HepG2 (cell line): Measurements from ENCODE around the gene SWSAP1. TPM values are rescaled to one million over a fixed set of nuclear protein-coding genes. Genes with fewer than 3 reads are reported as not detected.

ENCODE experiments used
- BHLHE40 ChIP-seq: IDR thresholded peaks from 2 replicates; pipeline ENCODE4 v1.6.1; 2011; ENCODE audit warnings: low read length, improper control_type of control experiment
- DNMT1 ChIP-seq: sonication (generic); formaldehyde crosslinking; IDR thresholded peaks from 2 replicates; pipeline ENCODE4 v1.5.1; 2020; ENCODE audit warnings: mild to moderate bottlenecking, missing genetic modification reagents
- MATR3 ChIP-seq: sonication (generic); formaldehyde crosslinking; IDR thresholded peaks from 2 replicates; pipeline ENCODE4 v1.4.0; 2020; ENCODE audit warnings: missing genetic modification reagents
- MIER3 ChIP-seq: IDR thresholded peaks from 2 replicates; pipeline ENCODE4 v1.6.1; 2016; ENCODE audit warnings: missing compliant biosample characterization, borderline replicate concordance
- PHF21A ChIP-seq: sonication (generic); formaldehyde crosslinking; IDR thresholded peaks from 2 replicates; pipeline ENCODE4 v1.5.0; 2020; ENCODE audit warnings: mild to moderate bottlenecking, missing genetic modification reagents
- PRPF4 ChIP-seq: fragments of 200-400 bp; formaldehyde crosslinking; IDR thresholded peaks from 2 replicates; pipeline ENCODE4 v1.6.1; 2016; ENCODE audit warnings: low read length, low read depth; ENCODE audit not compliant: poor library complexity, severe bottlenecking
- RCOR2 ChIP-seq: IDR thresholded peaks from 2 replicates; pipeline ENCODE4 v1.6.1; 2016; ENCODE audit warnings: missing biosample characterization, missing genetic modification reagents
- RNF2 ChIP-seq: fragments of 450-650 bp; conservative IDR thresholded peaks from 2 replicates; pipeline ENCODE4 v1.6.1; 2016; ENCODE audit warnings: low read depth
- TBX3 ChIP-seq: fragments of 450-650 bp; IDR thresholded peaks from 2 replicates; pipeline ENCODE4 v1.6.1; 2017; ENCODE audit warnings: antibody characterized with exemption, mild to moderate bottlenecking, inconsistent platforms, borderline replicate concordance
- ZFX ChIP-seq: sonication (generic); formaldehyde crosslinking; IDR thresholded peaks from 2 replicates; pipeline ENCODE4 v1.4.0; 2020; ENCODE audit warnings: mild to moderate bottlenecking, low read depth, missing genetic modification reagents, moderate library complexity
- ZIK1 ChIP-seq: sonication (generic); formaldehyde crosslinking; IDR thresholded peaks from 2 replicates; pipeline ENCODE4 v1.5.0; 2020; ENCODE audit warnings: mild to moderate bottlenecking, low read depth, missing genetic modification reagents, borderline replicate concordance
- ZNF263 ChIP-seq: sonication (generic); formaldehyde crosslinking; IDR thresholded peaks from 2 replicates; pipeline ENCODE4 v1.4.0; 2020; ENCODE audit warnings: missing genetic modification reagents
- ZNF567 ChIP-seq: sonication (generic); formaldehyde crosslinking; IDR thresholded peaks from 2 replicates; pipeline ENCODE4 v1.8.1; 2023; ENCODE audit warnings: mild to moderate bottlenecking, missing genetic modification reagents, borderline replicate concordance
- ZNF749 ChIP-seq: sonication (generic); formaldehyde crosslinking; IDR thresholded peaks from 2 replicates; pipeline ENCODE4 v1.8.0; 2022; ENCODE audit warnings: mild to moderate bottlenecking, missing genetic modification reagents, moderate library complexity, borderline replicate concordance
- ZNF839 ChIP-seq: sonication (generic); formaldehyde crosslinking; IDR thresholded peaks from 2 replicates; pipeline ENCODE4 v1.4.0; 2020; ENCODE audit warnings: missing genetic modification reagents, mild to moderate bottlenecking, borderline replicate concordance
- polyA plus RNA-seq, 8 experiments: library from polyadenylated mRNA; depleted of rRNA in 3 of 8; stranded (reverse) in 7 of 8; unstranded in 1 of 8; fragments of >200 nt; fragmentation: Illumina TruSeq in 4 of 8; extraction: Trizol in 4 of 8; gene quantifications; 2 replicates each; pipeline versions ENCODE4 v1.2.1 to v1.2.3, GENCODE V29; 2011 to 2016; ENCODE audit warnings: low read depth in 4 of 8, missing spikeins in 1 of 8, mixed read lengths in 1 of 8; ENCODE audit not compliant: insufficient read depth in 1 of 8
- total RNA-seq, 5 experiments: library from RNA; depleted of rRNA; stranded (reverse); fragments of >200 nt; fragmentation: Illumina TruSeq; extraction: Trizol; gene quantifications; 2 replicates each; pipeline ENCODE4 v1.2.3, GENCODE V29; 2016; ENCODE audit warnings: low read depth in 1 of 5
- TF ChIP-seq, protein P1 (sequence below): sonication (generic); formaldehyde crosslinking; IDR thresholded peaks from 2 replicates; pipeline ENCODE4 v1.5.1; 2020; ENCODE audit warnings: missing genetic modification reagents, mild to moderate bottlenecking, borderline replicate concordance
- TF ChIP-seq, protein P2 (sequence below): sonication (generic); formaldehyde crosslinking; IDR thresholded peaks from 2 replicates; pipeline ENCODE4 v1.4.0; 2020; ENCODE audit warnings: missing genetic modification reagents
- TF ChIP-seq, protein P3 (sequence below): sonication (generic); formaldehyde crosslinking; IDR thresholded peaks from 2 replicates; pipeline ENCODE4 v1.4.0; 2020; ENCODE audit warnings: missing genetic modification reagents, mild to moderate bottlenecking, borderline replicate concordance
- TF ChIP-seq, protein P4 (sequence below): sonication (generic); formaldehyde crosslinking; IDR thresholded peaks from 2 replicates; pipeline ENCODE4 v1.4.0; 2020; ENCODE audit warnings: missing genetic modification reagents

The SWSAP1 gene
- total and polyA plus RNA-seq, 2 of the 13 experiments (the other 11 are each of a cell fraction or from before 2014, with no cell fraction given) = 2.7 to 3.3 TPM

DNA sequence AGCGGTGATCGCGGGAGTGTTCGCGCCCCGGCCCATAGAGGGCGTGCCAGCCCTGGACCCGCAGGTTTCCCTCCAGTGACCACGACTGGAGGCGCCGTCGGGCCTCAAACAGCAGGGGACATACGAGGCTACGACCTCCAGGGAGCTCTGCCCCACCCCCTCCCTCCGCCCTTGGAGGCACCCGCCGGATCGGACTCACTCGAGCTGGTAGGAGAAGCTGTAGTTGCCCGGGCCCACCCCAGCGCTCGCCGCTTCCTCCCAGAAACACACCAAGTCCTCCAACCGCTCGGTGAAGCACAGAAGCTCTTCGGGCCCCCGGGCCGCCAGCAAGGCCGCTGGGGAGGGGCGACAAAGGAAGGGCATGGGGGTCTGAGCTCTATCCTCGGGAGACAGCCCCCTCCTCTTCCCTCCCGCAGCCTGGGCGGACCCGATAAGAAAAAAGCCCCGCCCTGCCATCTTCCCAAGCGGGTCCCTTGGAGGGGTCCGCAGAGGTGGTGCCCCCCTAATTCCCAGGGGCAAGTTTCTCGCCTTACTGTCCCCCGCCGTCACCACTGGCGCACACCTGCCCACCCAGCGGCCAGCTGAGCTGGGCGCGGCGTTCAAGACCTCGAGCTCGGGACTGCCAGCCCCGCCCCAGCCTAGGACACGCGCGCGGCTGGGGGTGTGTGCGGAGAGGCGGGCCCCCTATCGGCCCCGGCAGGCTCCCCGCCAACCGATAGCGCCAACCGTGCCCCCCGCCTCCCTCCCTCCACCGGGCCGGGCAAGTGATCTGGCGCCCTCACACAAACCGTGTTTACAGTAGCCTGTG, 8.6 kb downstream of the SWSAP1 start (continued):
- TF ChIP-seq RCOR2 (CRISPR knock-in tag) (peak; percentile 81; the same call in 1 of the 2 replicates), MATR3 (CRISPR knock-in tag) (no peak), ZNF567 (CRISPR knock-in tag) (no peak), PRPF4 (no peak), MIER3 (CRISPR knock-in tag) (no peak), PHF21A (CRISPR knock-in tag) (no peak), DNMT1 (CRISPR knock-in tag) (no peak), ZNF749 (no peak), ZFX (CRISPR knock-in tag) (peak; percentile 64), BHLHE40 (peak; percentile 25; the same call in 1 of the 2 replicates), TBX3 (0 out of 2 replicates have a peak, but pooled peaks have one; percentile 10), ZNF263 (CRISPR knock-in tag) (peak; percentile 73), ZIK1 (CRISPR knock-in tag) (no peak), RNF2 (no peak), ZNF839 (CRISPR knock-in tag) (no peak)
- TF ChIP-seq, protein P1, sequence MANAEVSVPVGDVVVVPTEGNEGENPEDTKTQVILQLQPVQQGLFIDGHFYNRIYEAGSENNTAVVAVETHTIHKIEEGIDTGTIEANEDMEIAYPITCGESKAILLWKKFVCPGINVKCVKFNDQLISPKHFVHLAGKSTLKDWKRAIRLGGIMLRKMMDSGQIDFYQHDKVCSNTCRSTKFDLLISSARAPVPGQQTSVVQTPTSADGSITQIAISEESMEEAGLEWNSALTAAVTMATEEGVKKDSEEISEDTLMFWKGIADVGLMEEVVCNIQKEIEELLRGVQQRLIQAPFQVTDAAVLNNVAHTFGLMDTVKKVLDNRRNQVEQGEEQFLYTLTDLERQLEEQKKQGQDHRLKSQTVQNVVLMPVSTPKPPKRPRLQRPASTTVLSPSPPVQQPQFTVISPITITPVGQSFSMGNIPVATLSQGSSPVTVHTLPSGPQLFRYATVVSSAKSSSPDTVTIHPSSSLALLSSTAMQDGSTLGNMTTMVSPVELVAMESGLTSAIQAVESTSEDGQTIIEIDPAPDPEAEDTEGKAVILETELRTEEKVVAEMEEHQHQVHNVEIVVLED (CRISPR knock-in tag) = no peak
- TF ChIP-seq, protein P2, sequence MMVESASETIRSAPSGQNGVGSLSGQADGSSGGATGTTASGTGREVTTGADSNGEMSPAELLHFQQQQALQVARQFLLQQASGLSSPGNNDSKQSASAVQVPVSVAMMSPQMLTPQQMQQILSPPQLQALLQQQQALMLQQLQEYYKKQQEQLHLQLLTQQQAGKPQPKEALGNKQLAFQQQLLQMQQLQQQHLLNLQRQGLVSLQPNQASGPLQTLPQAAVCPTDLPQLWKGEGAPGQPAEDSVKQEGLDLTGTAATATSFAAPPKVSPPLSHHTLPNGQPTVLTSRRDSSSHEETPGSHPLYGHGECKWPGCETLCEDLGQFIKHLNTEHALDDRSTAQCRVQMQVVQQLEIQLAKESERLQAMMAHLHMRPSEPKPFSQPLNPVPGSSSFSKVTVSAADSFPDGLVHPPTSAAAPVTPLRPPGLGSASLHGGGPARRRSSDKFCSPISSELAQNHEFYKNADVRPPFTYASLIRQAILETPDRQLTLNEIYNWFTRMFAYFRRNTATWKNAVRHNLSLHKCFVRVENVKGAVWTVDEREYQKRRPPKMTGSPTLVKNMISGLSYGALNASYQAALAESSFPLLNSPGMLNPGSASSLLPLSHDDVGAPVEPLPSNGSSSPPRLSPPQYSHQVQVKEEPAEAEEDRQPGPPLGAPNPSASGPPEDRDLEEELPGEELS (CRISPR knock-in tag) = peak; percentile 40; the same call in 1 of the 2 replicates
- TF ChIP-seq, protein P3, sequence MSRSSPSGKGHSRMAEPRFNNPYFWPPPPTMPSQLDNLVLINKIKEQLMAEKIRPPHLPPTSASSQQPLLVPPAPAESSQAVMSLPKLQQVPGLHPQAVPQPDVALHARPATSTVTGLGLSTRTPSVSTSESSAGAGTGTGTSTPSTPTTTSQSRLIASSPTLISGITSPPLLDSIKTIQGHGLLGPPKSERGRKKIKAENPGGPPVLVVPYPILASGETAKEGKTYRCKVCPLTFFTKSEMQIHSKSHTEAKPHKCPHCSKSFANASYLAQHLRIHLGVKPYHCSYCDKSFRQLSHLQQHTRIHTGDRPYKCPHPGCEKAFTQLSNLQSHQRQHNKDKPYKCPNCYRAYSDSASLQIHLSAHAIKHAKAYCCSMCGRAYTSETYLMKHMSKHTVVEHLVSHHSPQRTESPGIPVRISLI (CRISPR knock-in tag) = peak; percentile 19; the same call in 1 of the 2 replicates
- TF ChIP-seq, protein P4, sequence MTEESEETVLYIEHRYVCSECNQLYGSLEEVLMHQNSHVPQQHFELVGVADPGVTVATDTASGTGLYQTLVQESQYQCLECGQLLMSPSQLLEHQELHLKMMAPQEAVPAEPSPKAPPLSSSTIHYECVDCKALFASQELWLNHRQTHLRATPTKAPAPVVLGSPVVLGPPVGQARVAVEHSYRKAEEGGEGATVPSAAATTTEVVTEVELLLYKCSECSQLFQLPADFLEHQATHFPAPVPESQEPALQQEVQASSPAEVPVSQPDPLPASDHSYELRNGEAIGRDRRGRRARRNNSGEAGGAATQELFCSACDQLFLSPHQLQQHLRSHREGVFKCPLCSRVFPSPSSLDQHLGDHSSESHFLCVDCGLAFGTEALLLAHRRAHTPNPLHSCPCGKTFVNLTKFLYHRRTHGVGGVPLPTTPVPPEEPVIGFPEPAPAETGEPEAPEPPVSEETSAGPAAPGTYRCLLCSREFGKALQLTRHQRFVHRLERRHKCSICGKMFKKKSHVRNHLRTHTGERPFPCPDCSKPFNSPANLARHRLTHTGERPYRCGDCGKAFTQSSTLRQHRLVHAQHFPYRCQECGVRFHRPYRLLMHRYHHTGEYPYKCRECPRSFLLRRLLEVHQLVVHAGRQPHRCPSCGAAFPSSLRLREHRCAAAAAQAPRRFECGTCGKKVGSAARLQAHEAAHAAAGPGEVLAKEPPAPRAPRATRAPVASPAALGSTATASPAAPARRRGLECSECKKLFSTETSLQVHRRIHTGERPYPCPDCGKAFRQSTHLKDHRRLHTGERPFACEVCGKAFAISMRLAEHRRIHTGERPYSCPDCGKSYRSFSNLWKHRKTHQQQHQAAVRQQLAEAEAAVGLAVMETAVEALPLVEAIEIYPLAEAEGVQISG = peak; percentile 82
